Naive thymus-derived CD4-positive, alpha-beta T cell (primary cell): ENCODE measurements around the gene SYCP2L. TPM values are rescaled to one million over a fixed set of nuclear protein-coding genes. Genes with fewer than 3 reads are reported as not detected.

Experiments used
- ATAC-seq: fragments of 150-1000 bp; cut with Tn5 transposase; 2 replicates; pipeline ENCODE4 v1.10.0; 2021; ENCODE audit warnings: mild to moderate bottlenecking, moderate library complexity
- CTCF ChIA-PET: fragments of 350-600 bp; sonication (Branson Sonifier 250); formaldehyde crosslinking; loops from one replicate; lab custom pipeline; 2021; ENCODE audit warnings: antibody characterized with exemption; lab: Charles Lee
- POLR2A ChIA-PET: fragments of 350-600 bp; sonication (Branson Sonifier 250); formaldehyde crosslinking; loops from one replicate; lab custom pipeline; 2021; ENCODE audit warnings: antibody characterized with exemption, inconsistent platforms; lab: Charles Lee
- DNase-seq, 9 donors: peaks; one replicate each; pipeline versions ENCODE4 v3.0.0 to v3.0.0-alpha.2; 2020 to 2022; ENCODE audit warnings: mixed read lengths in 1 of 9
- H3K27ac ChIP-seq: one replicate; pipeline ENCODE4 v1.7.0; 2013; ENCODE audit warnings: mild to moderate bottlenecking, low read depth, low read length, moderate library complexity
- H3K27me3 ChIP-seq, 2 donors: one replicate each; pipeline ENCODE4 v1.7.0; 2013; ENCODE audit warnings: low read length in 2 of 2, mild to moderate bottlenecking in 2 of 2, moderate library complexity in 2 of 2; ENCODE audit not compliant: control insufficient read depth in 2 of 2, insufficient read depth in 2 of 2
- H3K36me3 ChIP-seq, 3 experiments: 1 replicate in 2 of 3; 2 replicates in 1 of 3; pipeline ENCODE4 v1.7.0; 2013; ENCODE audit warnings: low read length in 3 of 3, mild to moderate bottlenecking in 3 of 3, moderate library complexity in 1 of 3; ENCODE audit not compliant: insufficient read depth in 3 of 3, control insufficient read depth in 2 of 3
- H3K4me1 ChIP-seq, 2 donors: one replicate each; pipeline ENCODE4 v1.7.0; 2013; ENCODE audit warnings: low read length in 2 of 2, mild to moderate bottlenecking in 2 of 2, moderate library complexity in 1 of 2; ENCODE audit not compliant: control insufficient read depth in 2 of 2, insufficient read depth in 2 of 2
- H3K4me3 ChIP-seq: 2 replicates; pipeline ENCODE4 v1.7.0; 2013; ENCODE audit warnings: mild to moderate bottlenecking, low read length
- H3K9me3 ChIP-seq, 3 experiments: 1 replicate in 2 of 3; 2 replicates in 1 of 3; pipeline ENCODE4 v1.7.0; 2013; ENCODE audit warnings: low read length in 3 of 3; ENCODE audit not compliant: control insufficient read depth in 2 of 3
- H3K27ac Mint-ChIP-seq, 9 donors: one replicate each; pipeline ENCODE4 v1.8.0; 2020 to 2022; ENCODE audit warnings: mixed read lengths in 9 of 9, mild to moderate bottlenecking in 8 of 9, moderate library complexity in 5 of 9, inconsistent platforms in 2 of 9
- H3K27me3 Mint-ChIP-seq, 5 donors: one replicate each; pipeline ENCODE4 v1.8.0; 2021 to 2022; ENCODE audit warnings: mixed read lengths in 5 of 5, mild to moderate bottlenecking in 1 of 5
- H3K36me3 Mint-ChIP-seq, 5 donors: one replicate each; pipeline ENCODE4 v1.8.0; 2020 to 2022; ENCODE audit warnings: mixed read lengths in 5 of 5, mild to moderate bottlenecking in 3 of 5, inconsistent platforms in 1 of 5
- H3K4me1 Mint-ChIP-seq, 7 donors: one replicate each; pipeline ENCODE4 v1.8.0; 2020 to 2022; ENCODE audit warnings: mixed read lengths in 7 of 7, mild to moderate bottlenecking in 3 of 7, inconsistent platforms in 1 of 7
- H3K4me3 Mint-ChIP-seq, 10 donors: one replicate each; pipeline ENCODE4 v1.8.0; 2020 to 2022; ENCODE audit warnings: mild to moderate bottlenecking in 10 of 10, mixed read lengths in 10 of 10, moderate library complexity in 6 of 10, inconsistent platforms in 2 of 10
- H3K9me3 Mint-ChIP-seq, 11 donors: one replicate each; pipeline ENCODE4 v1.8.0; 2020 to 2022; ENCODE audit warnings: mixed read lengths in 11 of 11, mild to moderate bottlenecking in 4 of 11, inconsistent platforms in 1 of 11, moderate library complexity in 1 of 11
- intact Hi-C, 2 donors: fragments of 100-400 bp; cut with micrococcal nuclease; formaldehyde crosslinking; loops; one replicate each; pipeline ENCODE4 v1.15.1; 2023
- polyA plus RNA-seq, 2 donors: library from polyadenylated mRNA; unstranded; fragments of 300-500 nt; fragmentation: Illumina TruSeq; gene quantifications; one replicate each; pipeline ENCODE4 v1.2.3, GENCODE V29; 2021
- total RNA-seq, 6 experiments: library from RNA in 5 of 6; stranded (reverse) in 5 of 6; gene quantifications; 1 replicate in 5 of 6; 2 replicates in 1 of 6; pipeline ENCODE4 v1.2.3 and lab custom pipeline; 2021 to 2026

Gene SYCP2L
- total and polyA plus RNA-seq, 7 experiments from 2014 or later = 0.20 to 0.40 TPM; not detected in 5

DNA sequence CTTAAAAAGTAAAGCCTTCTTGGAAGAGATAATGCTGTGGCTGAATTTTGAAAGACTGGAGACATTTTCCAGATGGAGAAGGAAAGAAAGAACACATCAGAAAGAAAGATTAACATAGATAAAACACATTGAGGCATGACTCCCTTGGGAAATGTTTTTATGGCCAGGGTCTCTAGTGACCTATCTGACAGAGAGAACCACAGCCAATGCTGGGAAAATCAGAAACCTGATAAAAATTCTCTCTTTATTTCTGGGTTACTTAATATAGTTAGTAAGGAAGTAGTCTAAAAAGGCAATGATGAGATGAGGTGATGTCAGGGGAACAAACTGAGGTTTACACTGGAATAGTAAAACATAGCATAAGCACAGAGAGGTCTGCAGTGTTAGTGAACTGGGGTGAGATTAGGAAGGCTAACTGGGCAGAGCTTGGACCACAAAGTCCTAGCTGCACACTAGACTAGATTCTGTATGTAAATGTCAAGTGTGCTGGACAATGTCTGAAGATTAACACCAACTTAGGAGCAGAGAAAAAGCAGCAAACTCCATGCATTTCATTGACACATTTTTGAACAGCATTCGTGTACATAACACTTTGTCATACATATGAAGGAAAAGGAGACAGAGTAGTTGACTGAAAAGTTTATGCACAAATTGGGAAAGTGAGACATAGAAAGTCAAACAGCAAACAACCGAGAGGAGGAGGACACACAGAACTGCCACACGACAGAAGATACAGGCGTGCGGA, 126.3 kb downstream of the SYCP2L start:
- intact Hi-C loops = no loop called here
- no peak overlapping the region for H3K27ac Mint-ChIP-seq
- no peaks in the 10 kb centered on the region for H3K4me1 Mint-ChIP-seq
- Histone ChIP-seq H3K36me3 (no peaks in the 10 kb centered on the region), H3K27me3 (no peaks in the 10 kb centered on the region), H3K4me3 (no peak overlapping the region), H3K27ac (no peak overlapping the region), H3K4me1 (no peaks in the 10 kb centered on the region), H3K9me3 (no peaks in the 10 kb centered on the region)
- ChIA-PET POLR2A (no interaction called here), CTCF (no interaction called here)
- H3K9me3 Mint-ChIP-seq = peaks cover 0 to 1% (median 0%) of the 10 kb centered on the region in 11 donors
- no peaks in the 10 kb centered on the region for H3K36me3 Mint-ChIP-seq
- DNase-seq (no peak), ATAC-seq (no peak)
- no peak overlapping the region for H3K4me3 Mint-ChIP-seq
- H3K27me3 Mint-ChIP-seq = peaks cover 23 to 44% (median 34%) of the 10 kb centered on the region in 5 donors

DNA sequence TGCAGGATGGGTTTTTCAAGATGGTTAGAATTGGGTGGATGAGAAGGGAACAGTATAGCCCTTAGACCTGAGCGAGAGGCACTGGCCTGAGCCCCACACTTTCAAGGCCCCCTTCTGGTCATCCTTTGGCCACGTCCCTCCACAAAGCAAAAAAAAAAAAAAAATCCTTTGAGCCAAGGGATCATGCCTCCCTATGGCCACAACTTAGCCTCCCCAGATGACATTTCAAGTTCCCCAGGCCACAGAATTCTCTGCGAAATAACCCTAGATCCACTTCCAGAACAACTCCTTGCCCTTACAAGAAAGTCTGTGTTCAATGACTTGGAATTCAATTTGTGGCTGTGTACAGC, 126.8 kb downstream of the SYCP2L start:
- H3K27me3 ChIP-seq = no peaks in the 10 kb centered on the region
- H3K36me3 ChIP-seq = no peaks in the 10 kb centered on the region
- CTCF ChIA-PET = no interaction called here
- H3K4me1 ChIP-seq = no peaks in the 10 kb centered on the region
- H3K4me3 ChIP-seq = no peak overlapping the region
- no peak overlapping the region for H3K27ac ChIP-seq
- Mint-ChIP-seq H3K36me3 (no peaks in the 10 kb centered on the region), H3K27me3 (peaks cover 23 to 44% (median 34%) of the 10 kb centered on the region in 5 donors), H3K27ac (no peak overlapping the region), H3K9me3 (peaks cover 0 to 2% (median 0%) of the 10 kb centered on the region in 11 donors), H3K4me1 (no peaks in the 10 kb centered on the region), H3K4me3 (no peak overlapping the region)
- DNase-seq = no peak
- POLR2A ChIA-PET = no interaction called here
- ATAC-seq = no peak
- intact Hi-C loops = no loop called here
- no peaks in the 10 kb centered on the region for H3K9me3 ChIP-seq

DNA sequence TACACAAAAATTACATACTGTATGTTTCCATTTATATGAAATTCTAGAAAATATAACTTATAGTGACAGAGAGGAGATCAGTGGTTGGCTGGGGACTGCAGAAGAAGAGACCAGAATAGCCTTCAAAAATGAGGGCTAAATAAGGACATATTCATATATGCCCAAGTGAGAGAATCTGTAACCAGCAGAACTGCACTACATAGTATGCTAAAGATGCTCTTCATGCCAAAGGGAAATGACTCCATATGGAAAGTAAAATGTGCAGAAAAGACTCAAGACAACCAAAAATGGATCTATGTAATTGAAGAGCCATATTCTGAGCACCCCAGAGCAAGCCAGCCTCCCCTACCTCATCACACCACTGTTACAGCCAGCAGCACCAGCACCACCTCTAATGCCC, 128.2 kb downstream of the SYCP2L start:
- Mint-ChIP-seq H3K27me3 (peaks cover 18 to 37% (median 27%) of the 10 kb centered on the region in 5 donors), H3K4me3 (no peak overlapping the region), H3K4me1 (no peaks in the 10 kb centered on the region), H3K9me3 (peaks cover 0 to 2% (median 0%) of the 10 kb centered on the region in 11 donors), H3K36me3 (no peaks in the 10 kb centered on the region), H3K27ac (no peak overlapping the region)
- intact Hi-C loops = no loop called here
- no peak for DNase-seq
- CTCF ChIA-PET = no interaction called here
- H3K9me3 ChIP-seq = no peaks in the 10 kb centered on the region
- no peaks in the 10 kb centered on the region for H3K27me3 ChIP-seq
- ATAC-seq = no peak
- no peak overlapping the region for H3K4me3 ChIP-seq
- no peaks in the 10 kb centered on the region for H3K4me1 ChIP-seq
- H3K36me3 ChIP-seq = no peaks in the 10 kb centered on the region
- H3K27ac ChIP-seq = no peak overlapping the region
- POLR2A ChIA-PET = no interaction called here

DNA sequence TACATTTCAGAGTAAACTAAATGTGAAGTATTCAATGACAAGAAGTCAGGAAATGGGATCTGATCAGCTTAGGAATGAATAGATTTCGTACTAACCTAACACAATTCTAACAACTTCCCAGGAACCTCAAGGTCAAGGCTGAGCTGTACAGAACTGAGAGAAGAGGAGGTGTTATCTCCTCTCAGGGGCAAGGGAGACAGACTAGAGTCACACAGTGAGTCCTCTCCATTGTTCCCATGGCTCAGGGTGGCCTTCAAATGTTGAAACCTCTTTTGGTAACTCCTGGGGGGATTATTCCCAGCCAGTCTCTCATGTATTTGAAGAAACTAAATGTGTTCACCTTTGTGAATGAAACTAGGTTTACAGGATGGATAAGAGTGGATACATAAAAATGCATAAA, 129.6 kb downstream of the SYCP2L start:
- Mint-ChIP-seq H3K9me3 (peaks cover 0 to 2% (median 0%) of the 10 kb centered on the region in 11 donors), H3K36me3 (no peaks in the 10 kb centered on the region), H3K27ac (no peak overlapping the region), H3K27me3 (peaks cover 20 to 35% (median 32%) of the 10 kb centered on the region in 5 donors), H3K4me3 (no peak overlapping the region), H3K4me1 (no peaks in the 10 kb centered on the region)
- intact Hi-C loops = no loop called here
- Histone ChIP-seq H3K27me3 (no peaks in the 10 kb centered on the region), H3K36me3 (no peaks in the 10 kb centered on the region), H3K4me3 (no peak overlapping the region), H3K9me3 (no peaks in the 10 kb centered on the region), H3K4me1 (no peaks in the 10 kb centered on the region), H3K27ac (no peak overlapping the region)
- POLR2A ChIA-PET = no interaction called here
- DNase-seq = no peak
- CTCF ChIA-PET = no interaction called here
- ATAC-seq = no peak

DNA sequence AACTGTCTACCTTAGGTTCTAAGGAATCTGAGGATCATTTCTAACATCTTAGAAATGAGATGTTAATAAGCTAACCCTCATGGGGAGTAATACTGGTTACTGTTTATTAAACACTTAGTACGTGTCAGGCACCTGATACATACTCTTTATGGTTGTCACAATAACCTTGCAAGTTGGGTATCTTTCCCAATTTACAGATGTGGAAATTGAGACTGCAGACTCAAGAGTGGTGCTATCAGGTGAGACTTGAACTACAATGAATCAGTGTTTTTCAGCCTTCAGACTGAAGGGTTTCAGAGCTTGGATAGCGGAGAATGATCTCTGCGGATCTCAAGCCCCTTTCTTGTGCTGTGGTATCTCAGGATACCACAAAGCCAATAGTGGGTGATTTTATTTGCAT, 130.2 kb downstream of the SYCP2L start:
- Histone ChIP-seq H3K27ac (no peak overlapping the region), H3K9me3 (no peaks in the 10 kb centered on the region), H3K27me3 (no peaks in the 10 kb centered on the region), H3K4me1 (no peaks in the 10 kb centered on the region), H3K36me3 (no peaks in the 10 kb centered on the region), H3K4me3 (no peak overlapping the region)
- CTCF ChIA-PET = no interaction called here
- H3K9me3 Mint-ChIP-seq = peaks cover 0 to 2% (median 0%) of the 10 kb centered on the region in 11 donors
- peaks cover 24 to 40% (median 28%) of the 10 kb centered on the region in 5 donors for H3K27me3 Mint-ChIP-seq
- H3K36me3 Mint-ChIP-seq = no peaks in the 10 kb centered on the region
- H3K4me1 Mint-ChIP-seq = no peaks in the 10 kb centered on the region
- no peak overlapping the region for H3K4me3 Mint-ChIP-seq
- DNase-seq (no peak), ATAC-seq (no peak)
- POLR2A ChIA-PET = no interaction called here
- intact Hi-C loops = no loop called here
- H3K27ac Mint-ChIP-seq = no peak overlapping the region

DNA sequence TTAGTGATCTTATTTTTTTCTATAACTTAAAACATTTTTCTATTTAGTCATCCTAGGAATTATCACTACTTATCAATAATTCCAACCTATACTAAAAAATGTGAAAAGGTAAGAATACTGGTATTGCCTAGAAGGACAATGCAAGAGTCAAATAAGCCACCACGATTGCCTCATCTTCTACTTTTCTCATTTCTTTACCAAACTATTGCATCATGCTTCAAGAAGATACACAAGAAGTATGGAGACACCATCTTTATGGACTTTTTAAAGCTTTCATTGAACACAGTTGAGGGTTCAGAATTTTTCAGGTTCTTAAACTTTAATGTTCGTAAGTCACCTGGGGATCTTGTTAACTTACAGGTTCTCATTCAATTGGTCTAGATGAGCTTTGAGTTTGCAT, 131.4 kb downstream of the SYCP2L start:
- no peaks in the 10 kb centered on the region for H3K36me3 Mint-ChIP-seq
- no peak overlapping the region for H3K27ac Mint-ChIP-seq
- POLR2A ChIA-PET = no interaction called here
- intact Hi-C loops = no loop called here
- H3K36me3 ChIP-seq = no peaks in the 10 kb centered on the region
- H3K27me3 ChIP-seq = no peaks in the 10 kb centered on the region
- CTCF ChIA-PET = no interaction called here
- DNase-seq (no peak), ATAC-seq (no peak)
- no peaks in the 10 kb centered on the region for H3K9me3 ChIP-seq
- peaks cover 22 to 38% (median 28%) of the 10 kb centered on the region in 5 donors for H3K27me3 Mint-ChIP-seq
- no peak overlapping the region for H3K4me3 Mint-ChIP-seq
- H3K4me1 ChIP-seq = no peaks in the 10 kb centered on the region
- no peak overlapping the region for H3K27ac ChIP-seq
- H3K4me1 Mint-ChIP-seq = no peaks in the 10 kb centered on the region
- H3K4me3 ChIP-seq = no peak overlapping the region
- H3K9me3 Mint-ChIP-seq = peaks cover 0 to 2% (median 0%) of the 10 kb centered on the region in 11 donors

DNA sequence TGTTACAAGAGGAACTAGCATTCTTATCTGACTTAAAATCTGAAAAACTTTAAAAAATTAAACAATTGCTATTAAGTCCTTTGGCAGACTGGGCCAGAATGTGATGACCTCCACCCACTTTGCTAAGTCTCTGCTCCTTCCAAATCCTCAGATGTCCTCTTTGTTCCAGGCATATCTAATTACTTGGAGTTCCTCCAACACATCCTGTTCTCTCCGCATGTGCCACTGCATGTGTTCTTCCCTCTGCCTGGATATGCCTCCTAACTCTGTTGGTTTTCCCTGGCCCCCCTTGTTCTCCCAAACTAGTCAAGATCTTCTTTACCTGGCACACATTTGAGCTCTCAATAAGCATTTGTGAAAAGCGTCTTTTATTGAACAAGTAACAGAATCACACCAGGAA, 134.2 kb downstream of the SYCP2L start:
- H3K4me3 ChIP-seq = no peak overlapping the region
- POLR2A ChIA-PET = no interaction called here
- H3K27ac Mint-ChIP-seq = no peak overlapping the region
- H3K36me3 Mint-ChIP-seq = no peaks in the 10 kb centered on the region
- no peaks in the 10 kb centered on the region for H3K27me3 ChIP-seq
- H3K9me3 Mint-ChIP-seq = peaks cover 0 to 2% (median 0%) of the 10 kb centered on the region in 11 donors
- no peaks in the 10 kb centered on the region for H3K9me3 ChIP-seq
- peaks cover 14 to 44% (median 26%) of the 10 kb centered on the region in 5 donors for H3K27me3 Mint-ChIP-seq
- no peak overlapping the region for H3K27ac ChIP-seq
- no peaks in the 10 kb centered on the region for H3K4me1 ChIP-seq
- CTCF ChIA-PET = no interaction called here
- no peak for DNase-seq
- intact Hi-C loops = no loop called here
- H3K36me3 ChIP-seq = no peaks in the 10 kb centered on the region
- no peaks in the 10 kb centered on the region for H3K4me1 Mint-ChIP-seq
- no peak overlapping the region for H3K4me3 Mint-ChIP-seq
- no peak for ATAC-seq
